Measurements from ENCODE around the gene S100B. TPM values are rescaled to one million over a fixed set of nuclear protein-coding genes. Genes with fewer than 3 reads are reported as not detected.

S100B gene
- total and polyA plus RNA-seq, 2 of the 13 experiments (the other 11 are each of a cell fraction or from before 2014, with no cell fraction given): not detected

DNA sequence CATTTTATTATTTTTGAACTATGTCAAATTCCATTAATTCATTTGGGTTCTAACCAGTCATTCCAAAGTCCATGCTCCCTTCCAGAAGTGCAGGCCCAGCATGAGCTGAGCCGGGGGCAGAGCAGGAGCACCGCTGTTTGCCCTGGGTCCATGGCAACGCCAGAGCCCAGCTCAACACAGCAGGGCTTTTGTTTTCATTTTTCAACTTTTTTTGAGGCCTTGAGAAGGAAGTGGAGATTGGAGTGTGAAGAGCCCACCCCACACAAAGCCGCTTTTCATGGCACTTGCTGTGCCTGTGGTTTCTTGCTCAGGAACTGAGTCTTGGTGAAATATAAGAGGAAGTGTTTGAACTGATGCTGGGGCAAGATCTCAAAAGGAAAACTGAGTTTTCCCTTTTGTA is 17.3 kb upstream of the S100B start (continued):
- TF ChIP-seq ZBTB20 (CRISPR knock-in tag; IDR thresholded peaks at IDR 0.05; ENCODE audit: borderline replicate concordance, low read depth): no peak
- TF ChIP-seq ADNP (CRISPR knock-in tag; IDR thresholded peaks at IDR 0.05): no peak
- TF ChIP-seq, protein P1, sequence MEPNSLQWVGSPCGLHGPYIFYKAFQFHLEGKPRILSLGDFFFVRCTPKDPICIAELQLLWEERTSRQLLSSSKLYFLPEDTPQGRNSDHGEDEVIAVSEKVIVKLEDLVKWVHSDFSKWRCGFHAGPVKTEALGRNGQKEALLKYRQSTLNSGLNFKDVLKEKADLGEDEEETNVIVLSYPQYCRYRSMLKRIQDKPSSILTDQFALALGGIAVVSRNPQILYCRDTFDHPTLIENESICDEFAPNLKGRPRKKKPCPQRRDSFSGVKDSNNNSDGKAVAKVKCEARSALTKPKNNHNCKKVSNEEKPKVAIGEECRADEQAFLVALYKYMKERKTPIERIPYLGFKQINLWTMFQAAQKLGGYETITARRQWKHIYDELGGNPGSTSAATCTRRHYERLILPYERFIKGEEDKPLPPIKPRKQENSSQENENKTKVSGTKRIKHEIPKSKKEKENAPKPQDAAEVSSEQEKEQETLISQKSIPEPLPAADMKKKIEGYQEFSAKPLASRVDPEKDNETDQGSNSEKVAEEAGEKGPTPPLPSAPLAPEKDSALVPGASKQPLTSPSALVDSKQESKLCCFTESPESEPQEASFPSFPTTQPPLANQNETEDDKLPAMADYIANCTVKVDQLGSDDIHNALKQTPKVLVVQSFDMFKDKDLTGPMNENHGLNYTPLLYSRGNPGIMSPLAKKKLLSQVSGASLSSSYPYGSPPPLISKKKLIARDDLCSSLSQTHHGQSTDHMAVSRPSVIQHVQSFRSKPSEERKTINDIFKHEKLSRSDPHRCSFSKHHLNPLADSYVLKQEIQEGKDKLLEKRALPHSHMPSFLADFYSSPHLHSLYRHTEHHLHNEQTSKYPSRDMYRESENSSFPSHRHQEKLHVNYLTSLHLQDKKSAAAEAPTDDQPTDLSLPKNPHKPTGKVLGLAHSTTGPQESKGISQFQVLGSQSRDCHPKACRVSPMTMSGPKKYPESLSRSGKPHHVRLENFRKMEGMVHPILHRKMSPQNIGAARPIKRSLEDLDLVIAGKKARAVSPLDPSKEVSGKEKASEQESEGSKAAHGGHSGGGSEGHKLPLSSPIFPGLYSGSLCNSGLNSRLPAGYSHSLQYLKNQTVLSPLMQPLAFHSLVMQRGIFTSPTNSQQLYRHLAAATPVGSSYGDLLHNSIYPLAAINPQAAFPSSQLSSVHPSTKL (CRISPR knock-in tag; IDR thresholded peaks at IDR 0.05): peak; percentile 74
- TF ChIP-seq, protein P2, sequence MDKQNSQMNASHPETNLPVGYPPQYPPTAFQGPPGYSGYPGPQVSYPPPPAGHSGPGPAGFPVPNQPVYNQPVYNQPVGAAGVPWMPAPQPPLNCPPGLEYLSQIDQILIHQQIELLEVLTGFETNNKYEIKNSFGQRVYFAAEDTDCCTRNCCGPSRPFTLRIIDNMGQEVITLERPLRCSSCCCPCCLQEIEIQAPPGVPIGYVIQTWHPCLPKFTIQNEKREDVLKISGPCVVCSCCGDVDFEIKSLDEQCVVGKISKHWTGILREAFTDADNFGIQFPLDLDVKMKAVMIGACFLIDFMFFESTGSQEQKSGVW (CRISPR knock-in tag; IDR thresholded peaks at IDR 0.05; ENCODE audit: borderline replicate concordance): no peak
- no peak for TF ChIP-seq ATF2 (CRISPR knock-in tag; IDR thresholded peaks at IDR 0.05)
- peak; percentile 66 for TF ChIP-seq ELF1 (CRISPR knock-in tag; IDR thresholded peaks at IDR 0.05)
- no peak for TF ChIP-seq ZNF543 (CRISPR knock-in tag; IDR thresholded peaks at IDR 0.05)
- no peak for TF ChIP-seq HNRNPK (IDR thresholded peaks at IDR 0.05; ENCODE audit: low read depth, low read length, poor library complexity, severe bottlenecking)
- TF ChIP-seq, protein P3, sequence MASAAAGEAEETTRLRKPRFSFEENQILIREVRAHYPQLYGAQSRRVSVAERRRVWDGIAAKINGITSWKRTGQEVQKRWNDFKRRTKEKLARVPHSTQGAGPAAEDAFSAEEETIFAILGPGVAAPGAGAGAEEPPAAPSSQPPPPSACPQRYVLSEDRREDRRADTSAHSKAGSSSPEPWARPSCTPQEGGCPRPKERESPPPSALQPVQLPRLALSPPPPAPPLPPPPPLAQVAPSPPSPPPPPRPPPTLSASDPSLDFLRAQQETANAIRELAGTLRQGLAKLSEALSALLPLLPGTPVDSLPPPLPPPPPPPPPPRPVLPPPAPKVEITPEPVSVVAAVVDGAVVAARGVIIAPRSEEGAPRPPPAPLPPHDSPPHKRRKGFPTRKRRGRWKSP (CRISPR knock-in tag; IDR thresholded peaks at IDR 0.05): no peak
- TF ChIP-seq ZNF414 (CRISPR knock-in tag; IDR thresholded peaks at IDR 0.05): no peak
- no peak for TF ChIP-seq ATF1 (CRISPR knock-in tag; IDR thresholded peaks at IDR 0.05)
- TF ChIP-seq, protein P4, sequence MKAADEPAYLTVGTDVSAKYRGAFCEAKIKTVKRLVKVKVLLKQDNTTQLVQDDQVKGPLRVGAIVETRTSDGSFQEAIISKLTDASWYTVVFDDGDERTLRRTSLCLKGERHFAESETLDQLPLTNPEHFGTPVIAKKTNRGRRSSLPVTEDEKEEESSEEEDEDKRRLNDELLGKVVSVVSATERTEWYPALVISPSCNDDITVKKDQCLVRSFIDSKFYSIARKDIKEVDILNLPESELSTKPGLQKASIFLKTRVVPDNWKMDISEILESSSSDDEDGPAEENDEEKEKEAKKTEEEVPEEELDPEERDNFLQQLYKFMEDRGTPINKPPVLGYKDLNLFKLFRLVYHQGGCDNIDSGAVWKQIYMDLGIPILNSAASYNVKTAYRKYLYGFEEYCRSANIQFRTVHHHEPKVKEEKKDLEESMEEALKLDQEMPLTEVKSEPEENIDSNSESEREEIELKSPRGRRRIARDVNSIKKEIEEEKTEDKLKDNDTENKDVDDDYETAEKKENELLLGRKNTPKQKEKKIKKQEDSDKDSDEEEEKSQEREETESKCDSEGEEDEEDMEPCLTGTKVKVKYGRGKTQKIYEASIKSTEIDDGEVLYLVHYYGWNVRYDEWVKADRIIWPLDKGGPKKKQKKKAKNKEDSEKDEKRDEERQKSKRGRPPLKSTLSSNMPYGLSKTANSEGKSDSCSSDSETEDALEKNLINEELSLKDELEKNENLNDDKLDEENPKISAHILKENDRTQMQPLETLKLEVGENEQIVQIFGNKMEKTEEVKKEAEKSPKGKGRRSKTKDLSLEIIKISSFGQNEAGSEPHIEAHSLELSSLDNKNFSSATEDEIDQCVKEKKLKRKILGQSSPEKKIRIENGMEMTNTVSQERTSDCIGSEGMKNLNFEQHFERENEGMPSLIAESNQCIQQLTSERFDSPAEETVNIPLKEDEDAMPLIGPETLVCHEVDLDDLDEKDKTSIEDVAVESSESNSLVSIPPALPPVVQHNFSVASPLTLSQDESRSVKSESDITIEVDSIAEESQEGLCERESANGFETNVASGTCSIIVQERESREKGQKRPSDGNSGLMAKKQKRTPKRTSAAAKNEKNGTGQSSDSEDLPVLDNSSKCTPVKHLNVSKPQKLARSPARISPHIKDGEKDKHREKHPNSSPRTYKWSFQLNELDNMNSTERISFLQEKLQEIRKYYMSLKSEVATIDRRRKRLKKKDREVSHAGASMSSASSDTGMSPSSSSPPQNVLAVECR (CRISPR knock-in tag; IDR thresholded peaks at IDR 0.05; ENCODE audit: borderline replicate concordance): peak; percentile 53; the same call in 1 of the 2 replicates
- 0 out of 2 replicates have a peak, but pooled peaks have one; percentile 52 for TF ChIP-seq NFKBIZ (CRISPR knock-in tag; IDR thresholded peaks at IDR 0.05)
- TF ChIP-seq, protein P5, sequence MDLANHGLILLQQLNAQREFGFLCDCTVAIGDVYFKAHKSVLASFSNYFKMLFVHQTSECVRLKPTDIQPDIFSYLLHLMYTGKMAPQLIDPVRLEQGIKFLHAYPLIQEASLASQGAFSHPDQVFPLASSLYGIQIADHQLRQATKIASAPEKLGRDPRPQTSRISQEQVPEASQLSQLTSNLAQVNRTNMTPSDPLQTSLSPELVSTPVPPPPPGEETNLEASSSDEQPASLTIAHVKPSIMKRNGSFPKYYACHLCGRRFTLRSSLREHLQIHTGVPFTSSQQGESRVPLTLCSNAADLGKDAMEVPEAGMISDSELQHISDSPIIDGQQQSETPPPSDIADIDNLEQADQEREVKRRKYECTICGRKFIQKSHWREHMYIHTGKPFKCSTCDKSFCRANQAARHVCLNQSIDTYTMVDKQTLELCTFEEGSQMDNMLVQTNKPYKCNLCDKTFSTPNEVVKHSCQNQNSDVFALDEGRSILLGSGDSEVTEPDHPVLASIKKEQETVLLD (CRISPR knock-in tag; IDR thresholded peaks at IDR 0.05; ENCODE audit: low read depth): no peak
- 0 out of 2 replicates have a peak, but pooled peaks have one; percentile 32 for TF ChIP-seq TARDBP (CRISPR knock-in tag; IDR thresholded peaks at IDR 0.05)

Measured in HepG2 (cell line).